Choroid plexus epithelial cell (primary cell): ENCODE data around the gene OXA1L.
"Not testable (repeated sequence)": the region's sequence is repeated elsewhere in the genome, so short reads cannot be mapped to it uniquely, and the experiment has no call there.

Experiments used
- DNase-seq: peaks from one replicate; pipeline ENCODE4 v3.0.0-alpha.2; 2010; ENCODE audit warnings: low read depth
- H3K4me3 ChIP-seq: 2 replicates; pipeline ENCODE4 v1.5.1; 2011; ENCODE audit warnings: low read depth, mild to moderate bottlenecking, control low read depth, low read length, moderate library complexity
- TF ChIP-seq, protein P1 (sequence below): conservative IDR thresholded peaks from 2 replicates; pipeline ENCODE4 v1.5.1; 2011; ENCODE audit warnings: low read depth, mild to moderate bottlenecking, control low read depth, inconsistent platforms, low read length, moderate library complexity

The OXA1L gene

GRCh38 chr14:22780105-22780679 lies 13.7 kb downstream of the OXA1L start:
- no peak overlapping the region for H3K4me3 ChIP-seq
- DNase-seq: peak; percentile 27
- TF ChIP-seq, protein P1, sequence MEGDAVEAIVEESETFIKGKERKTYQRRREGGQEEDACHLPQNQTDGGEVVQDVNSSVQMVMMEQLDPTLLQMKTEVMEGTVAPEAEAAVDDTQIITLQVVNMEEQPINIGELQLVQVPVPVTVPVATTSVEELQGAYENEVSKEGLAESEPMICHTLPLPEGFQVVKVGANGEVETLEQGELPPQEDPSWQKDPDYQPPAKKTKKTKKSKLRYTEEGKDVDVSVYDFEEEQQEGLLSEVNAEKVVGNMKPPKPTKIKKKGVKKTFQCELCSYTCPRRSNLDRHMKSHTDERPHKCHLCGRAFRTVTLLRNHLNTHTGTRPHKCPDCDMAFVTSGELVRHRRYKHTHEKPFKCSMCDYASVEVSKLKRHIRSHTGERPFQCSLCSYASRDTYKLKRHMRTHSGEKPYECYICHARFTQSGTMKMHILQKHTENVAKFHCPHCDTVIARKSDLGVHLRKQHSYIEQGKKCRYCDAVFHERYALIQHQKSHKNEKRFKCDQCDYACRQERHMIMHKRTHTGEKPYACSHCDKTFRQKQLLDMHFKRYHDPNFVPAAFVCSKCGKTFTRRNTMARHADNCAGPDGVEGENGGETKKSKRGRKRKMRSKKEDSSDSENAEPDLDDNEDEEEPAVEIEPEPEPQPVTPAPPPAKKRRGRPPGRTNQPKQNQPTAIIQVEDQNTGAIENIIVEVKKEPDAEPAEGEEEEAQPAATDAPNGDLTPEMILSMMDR: no peak

GRCh38 chr14:22780941-22781300 lies 14.4 kb downstream of the OXA1L start:
- DNase-seq: no peak
- TF ChIP-seq, protein P1: no peak
- H3K4me3 ChIP-seq: no peak overlapping the region

- no peak overlapping the region for H3K4me3 ChIP-seq
- TF ChIP-seq, protein P1: no peak
- peak; percentile 44 for DNase-seq
Observed at GRCh38 chr14:22781301-22781991, 15.0 kb downstream of the OXA1L start.

GRCh38 chr14:22786685-22787084 lies 20.2 kb downstream of the OXA1L start:
- no peak overlapping the region for H3K4me3 ChIP-seq
- no peak for DNase-seq
- TF ChIP-seq, protein P1: no peak

- DNase-seq: peak; percentile 60
- no peak overlapping the region for H3K4me3 ChIP-seq
- TF ChIP-seq, protein P1: no peak
Observed at GRCh38 chr14:22791301-22791700, 24.8 kb downstream of the OXA1L start.

DNA sequence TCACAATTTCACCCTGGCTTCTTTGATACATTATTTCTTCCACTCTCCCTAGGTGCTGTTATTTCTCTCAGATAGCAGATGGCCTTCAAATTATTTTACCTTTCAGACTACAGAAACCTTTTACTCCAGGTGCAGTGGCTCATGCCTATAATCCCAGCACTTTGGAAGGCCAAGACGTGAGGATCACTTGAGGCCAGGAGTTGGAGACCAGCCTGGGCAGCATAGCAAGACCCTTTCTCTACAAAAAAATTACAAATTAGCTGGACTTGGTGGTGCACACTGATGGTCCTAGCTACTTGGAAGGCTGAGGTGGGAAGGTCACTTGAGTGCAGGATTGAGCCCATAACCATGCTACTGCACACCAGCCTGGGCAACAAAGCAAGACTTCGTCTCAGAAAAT lies 25.7 kb downstream of the OXA1L start:
- TF ChIP-seq, protein P1: no peak
- DNase-seq: no peak
- no peak overlapping the region for H3K4me3 ChIP-seq

GRCh38 chr14:22793550-22793949 lies 27.1 kb downstream of the OXA1L start:
- H3K4me3 ChIP-seq, DNase-seq: not testable (repeated sequence)
